ENCODE measurements around the gene ZNF778. TPM values are rescaled to one million over a fixed set of nuclear protein-coding genes. Genes with fewer than 3 reads are reported as not detected.

Gene ZNF778
- 10 to 100 TPM in 2 of 4 donors, 1 to 10 TPM in 2; 7.5 to 23.3 (median 11.9) TPM for total RNA-seq

DNA sequence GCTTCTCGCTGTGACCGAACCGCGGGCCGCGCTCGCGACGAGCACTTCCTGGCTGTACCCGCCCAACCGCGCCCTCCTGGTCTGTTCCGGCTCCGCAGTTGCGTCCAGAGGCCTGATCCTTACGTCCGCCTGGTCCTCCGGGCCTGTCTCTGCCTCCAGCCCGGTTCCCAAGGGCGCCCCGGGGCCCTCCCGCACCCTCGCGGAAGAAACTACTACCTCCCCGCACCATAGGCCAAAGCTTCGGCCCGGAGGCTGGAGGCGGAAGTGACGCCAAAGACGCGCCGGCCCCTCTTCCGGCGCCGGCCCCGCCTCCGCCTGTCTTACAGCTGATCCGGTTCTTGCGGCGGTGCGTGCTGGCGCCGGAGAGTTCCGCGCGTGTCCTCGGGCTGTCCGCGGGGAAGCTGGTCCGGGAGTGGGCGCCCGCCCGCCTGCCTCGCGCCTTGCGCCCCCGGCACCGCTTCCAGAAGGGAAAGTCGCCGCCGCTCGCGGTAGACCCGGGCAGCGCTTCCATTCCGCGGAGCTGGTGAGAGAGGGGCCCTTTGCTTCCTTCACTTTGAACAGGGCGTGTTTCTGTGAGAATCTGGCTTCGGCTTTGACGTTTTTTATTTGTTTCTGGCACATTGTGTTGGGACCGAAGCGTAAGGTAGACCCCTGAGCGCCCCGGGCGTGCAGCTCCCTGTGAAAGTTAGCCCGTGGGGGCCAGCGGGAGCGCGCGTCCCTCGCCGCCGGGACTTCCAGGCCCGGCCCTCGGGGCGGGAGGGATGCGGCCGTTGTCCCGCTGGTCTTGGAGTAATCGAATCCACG, at the start of gene ZNF778:
Gene ZNF778 (plus strand): TSS at position 316 of the 804 bp plus-strand sequence. CDS start 3,425 bp downstream, outside the sequence.
- TF ChIP-seq, protein P1, sequence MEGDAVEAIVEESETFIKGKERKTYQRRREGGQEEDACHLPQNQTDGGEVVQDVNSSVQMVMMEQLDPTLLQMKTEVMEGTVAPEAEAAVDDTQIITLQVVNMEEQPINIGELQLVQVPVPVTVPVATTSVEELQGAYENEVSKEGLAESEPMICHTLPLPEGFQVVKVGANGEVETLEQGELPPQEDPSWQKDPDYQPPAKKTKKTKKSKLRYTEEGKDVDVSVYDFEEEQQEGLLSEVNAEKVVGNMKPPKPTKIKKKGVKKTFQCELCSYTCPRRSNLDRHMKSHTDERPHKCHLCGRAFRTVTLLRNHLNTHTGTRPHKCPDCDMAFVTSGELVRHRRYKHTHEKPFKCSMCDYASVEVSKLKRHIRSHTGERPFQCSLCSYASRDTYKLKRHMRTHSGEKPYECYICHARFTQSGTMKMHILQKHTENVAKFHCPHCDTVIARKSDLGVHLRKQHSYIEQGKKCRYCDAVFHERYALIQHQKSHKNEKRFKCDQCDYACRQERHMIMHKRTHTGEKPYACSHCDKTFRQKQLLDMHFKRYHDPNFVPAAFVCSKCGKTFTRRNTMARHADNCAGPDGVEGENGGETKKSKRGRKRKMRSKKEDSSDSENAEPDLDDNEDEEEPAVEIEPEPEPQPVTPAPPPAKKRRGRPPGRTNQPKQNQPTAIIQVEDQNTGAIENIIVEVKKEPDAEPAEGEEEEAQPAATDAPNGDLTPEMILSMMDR (IDR thresholded peaks at IDR 0.05; ENCODE audit: low read depth): no peak

DNA sequence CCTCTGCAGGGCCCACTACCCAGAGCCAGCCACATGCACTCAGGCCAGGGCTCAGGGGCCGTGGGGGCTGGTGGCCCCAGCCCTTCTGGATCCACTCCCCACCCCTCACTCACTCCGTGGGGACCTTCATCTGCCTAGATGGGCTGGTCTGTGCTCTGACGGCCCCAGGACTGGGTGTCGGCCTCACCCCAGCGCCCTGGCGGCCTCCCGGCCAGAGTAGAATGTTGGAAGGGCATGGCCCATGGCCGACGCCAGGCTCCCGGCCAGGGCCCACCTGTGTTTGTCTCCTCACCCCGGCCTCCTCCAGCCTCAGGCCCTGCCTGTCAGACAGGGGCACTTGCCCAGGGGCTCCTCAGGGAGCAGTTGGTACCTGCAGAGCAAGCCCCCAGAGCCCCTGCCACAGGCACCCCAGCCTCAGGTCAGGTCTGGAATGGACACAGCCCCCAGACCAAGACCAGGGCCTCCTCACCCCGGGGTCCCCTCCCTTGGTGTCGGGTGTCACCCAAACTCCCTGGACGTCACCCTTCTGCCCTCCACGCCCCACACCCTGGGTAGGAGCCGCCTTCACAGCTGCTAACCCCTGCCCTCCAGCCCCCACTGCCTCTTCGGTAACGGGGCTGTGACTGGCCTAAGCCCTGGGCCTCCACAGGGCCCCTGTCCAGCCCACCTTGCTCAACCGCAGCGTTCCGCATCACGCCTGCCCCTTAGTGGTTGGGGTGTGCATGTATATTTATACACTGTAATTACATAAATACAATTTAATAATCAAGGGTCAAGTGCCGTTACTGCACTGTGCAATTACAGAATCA, 48.9 kb upstream of the ZNF778 start:
- TF ChIP-seq, protein P1 (IDR thresholded peaks at IDR 0.05; ENCODE audit: low read depth): no peak

DNA sequence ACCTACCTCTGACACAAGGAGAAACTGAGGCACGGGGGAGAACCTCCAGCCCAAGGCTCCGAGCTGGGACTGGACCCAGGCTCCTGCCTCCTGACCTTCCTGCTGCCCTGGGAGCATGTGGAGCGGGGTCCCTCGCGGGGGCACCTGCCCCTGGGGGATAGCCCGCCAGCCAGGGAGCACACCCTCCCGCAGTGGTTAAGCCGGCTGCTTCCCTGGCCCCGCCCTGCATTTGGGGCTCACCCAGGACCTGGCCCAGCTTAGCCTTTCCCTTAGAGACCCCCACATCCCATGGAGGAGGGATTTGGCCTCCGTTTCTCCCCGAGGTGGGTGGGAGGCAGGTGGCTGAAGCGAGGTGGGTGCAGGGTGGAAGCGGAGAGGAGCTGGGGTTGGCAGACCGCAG, 47.7 kb upstream of the ZNF778 start:
- TF ChIP-seq, protein P1 (IDR thresholded peaks at IDR 0.05; ENCODE audit: low read depth): no peak

- TF ChIP-seq, protein P1 (IDR thresholded peaks at IDR 0.05; ENCODE audit: low read depth): no peak
Measured at GRCh38 chr16:89170346-89171215, 46.9 kb upstream of the ZNF778 start.

- TF ChIP-seq, protein P1 (IDR thresholded peaks at IDR 0.05; ENCODE audit: low read depth): no peak
Measured at GRCh38 chr16:89171216-89172170, 46.0 kb upstream of the ZNF778 start, which contains the start of gene CDH15. TSS of gene CDH15 (plus strand) at chr16:89171748. CDS start at chr16:89171832, 84 bp downstream.

DNA sequence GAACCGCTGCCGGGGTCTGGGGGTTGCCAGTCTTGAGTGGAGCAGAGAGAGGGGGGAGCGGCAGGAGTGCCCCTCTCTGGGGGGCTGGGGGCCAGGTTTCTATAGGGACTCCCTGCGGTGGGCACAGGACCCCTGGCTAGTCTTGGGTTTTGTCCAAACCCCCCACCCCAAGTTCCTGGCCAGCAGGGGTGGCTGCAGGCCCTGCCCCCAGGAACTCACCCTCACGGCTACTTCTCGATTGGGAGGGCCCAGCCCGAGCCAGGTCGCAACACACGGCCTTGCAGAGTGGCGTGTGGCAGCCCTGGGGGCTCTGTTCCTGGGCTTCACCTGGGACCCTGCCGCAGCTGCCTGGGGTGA, 45.4 kb upstream of the ZNF778 start:
- TF ChIP-seq, protein P1 (IDR thresholded peaks at IDR 0.05; ENCODE audit: low read depth): no peak
